Stimulated activated CD8-positive, alpha-beta memory T cell treated with anti-CD3 and anti-CD28 coated beads, Interleukin-2, amount 100 ng/mL, for 1 hour (primary cell): Measurements from ENCODE around the gene ITPKB.

Experiments
- DNase-seq, 2 donors: peaks; one replicate each; pipeline ENCODE4 v3.0.0-alpha.2; 2020; ENCODE audit warnings: low read depth in 2 of 2

ITPKB gene

GRCh38 chr1:226685196-226685820, 53.8 kb downstream of the ITPKB start:
- DNase-seq, result no peak

- no peak for DNase-seq
Observed at GRCh38 chr1:226684026-226684425, 55.1 kb downstream of the ITPKB start.

GRCh38 chr1:226682871-226683814, 55.9 kb downstream of the ITPKB start:
- no peak for DNase-seq

- DNase-seq, result no peak
Observed at GRCh38 chr1:226681652-226682493, 57.2 kb downstream of the ITPKB start.

GRCh38 chr1:226680653-226681052, 58.4 kb downstream of the ITPKB start:
- no peak for DNase-seq

DNA sequence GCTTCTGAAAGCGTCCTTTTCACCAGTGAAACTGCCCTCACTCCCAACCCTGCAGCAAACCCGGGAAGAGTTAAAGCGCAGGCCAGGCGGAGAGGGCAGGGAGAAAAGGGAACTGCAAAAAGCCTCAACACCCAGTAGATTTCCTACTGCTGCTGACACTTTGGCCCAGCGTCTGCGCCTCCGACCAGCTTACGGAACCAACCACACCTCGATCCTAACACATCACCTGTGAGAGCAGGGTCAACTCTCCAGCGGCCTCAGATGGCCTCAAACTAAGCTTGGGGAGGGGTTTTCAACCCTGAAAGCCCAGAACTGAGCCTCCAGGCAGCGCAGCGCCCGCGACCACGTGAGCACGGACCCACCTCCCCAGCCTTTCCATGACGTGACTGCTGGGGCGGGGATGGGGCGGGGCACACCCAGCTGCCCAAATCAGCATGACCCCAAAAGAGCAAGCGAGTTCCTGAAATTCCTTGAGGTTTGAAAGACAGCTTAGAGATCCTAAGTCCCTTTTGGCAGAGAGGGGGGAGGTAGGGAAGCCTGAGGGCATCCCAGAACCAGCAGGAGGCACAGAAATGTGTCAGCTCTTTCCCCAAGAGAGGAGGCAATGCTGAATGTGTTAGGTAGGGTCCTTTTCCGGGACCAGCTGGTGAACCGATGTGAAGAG, 59.1 kb downstream of the ITPKB start:
- peak; percentile 71 to 72 for DNase-seq

GRCh38 chr1:226679262-226679661, 59.8 kb downstream of the ITPKB start:
- DNase-seq, result no peak

- no peak for DNase-seq
Observed at GRCh38 chr1:226678701-226679100, 60.4 kb downstream of the ITPKB start.

DNA sequence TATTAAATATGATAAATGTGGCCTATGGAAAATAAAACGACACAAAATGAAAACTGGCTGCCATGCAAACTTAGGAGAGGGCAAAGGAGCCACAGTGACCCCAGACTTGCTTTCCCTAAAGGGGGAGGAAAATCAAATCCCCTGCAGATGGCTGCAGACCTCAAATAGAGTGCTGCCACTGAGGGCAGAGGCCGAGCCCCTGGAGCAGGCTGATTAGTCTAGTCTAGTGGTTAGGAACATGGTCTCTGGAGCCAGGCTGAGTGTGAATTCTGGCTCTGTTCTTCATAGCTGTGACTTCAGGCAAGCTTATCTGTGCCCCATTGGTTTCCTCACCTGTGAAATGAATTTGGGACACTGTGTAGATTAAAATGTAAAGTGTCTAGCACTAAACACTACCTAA, 60.8 kb downstream of the ITPKB start:
- DNase-seq, result no peak

- peak; percentile 50 to 59 for DNase-seq
Observed at GRCh38 chr1:226677027-226678020, 61.8 kb downstream of the ITPKB start.

- no peak for DNase-seq
Observed at GRCh38 chr1:226676381-226676780, 62.7 kb downstream of the ITPKB start.

DNA sequence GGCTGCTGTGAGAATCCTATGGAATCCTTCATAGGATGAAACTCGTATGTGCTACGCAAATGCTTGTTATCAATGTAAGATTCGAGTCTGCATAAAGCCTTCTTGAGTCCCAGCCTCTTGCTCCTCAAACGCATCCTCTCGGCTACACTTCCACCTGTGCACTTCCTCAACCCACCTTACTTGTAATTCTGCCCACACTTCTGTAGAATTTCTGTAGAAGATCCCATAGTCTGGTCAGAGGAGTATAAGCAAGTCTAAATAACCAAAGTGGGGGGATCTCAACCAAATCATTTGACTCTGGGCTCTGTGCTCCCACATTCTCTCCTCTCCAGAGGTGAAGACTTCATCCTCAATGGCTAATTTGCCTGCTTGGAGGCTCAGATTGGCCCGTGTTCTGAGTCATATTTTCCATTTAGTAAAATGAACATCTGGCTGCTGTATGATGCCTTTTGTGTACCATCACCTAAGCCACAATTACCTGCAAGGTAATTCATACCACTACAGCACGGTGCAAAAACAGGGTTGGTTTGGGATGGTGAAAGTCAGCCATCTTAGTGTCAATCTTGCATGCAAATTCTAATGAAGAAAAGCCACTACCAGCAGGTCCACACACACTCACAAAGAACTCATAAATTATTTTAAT, 63.2 kb downstream of the ITPKB start:
- DNase-seq, result no peak

GRCh38 chr1:226674892-226675714, 64.0 kb downstream of the ITPKB start:
- peak; percentile 52 to 69 for DNase-seq

- no peak for DNase-seq
Observed at GRCh38 chr1:226672339-226672762, 66.7 kb downstream of the ITPKB start.

DNA sequence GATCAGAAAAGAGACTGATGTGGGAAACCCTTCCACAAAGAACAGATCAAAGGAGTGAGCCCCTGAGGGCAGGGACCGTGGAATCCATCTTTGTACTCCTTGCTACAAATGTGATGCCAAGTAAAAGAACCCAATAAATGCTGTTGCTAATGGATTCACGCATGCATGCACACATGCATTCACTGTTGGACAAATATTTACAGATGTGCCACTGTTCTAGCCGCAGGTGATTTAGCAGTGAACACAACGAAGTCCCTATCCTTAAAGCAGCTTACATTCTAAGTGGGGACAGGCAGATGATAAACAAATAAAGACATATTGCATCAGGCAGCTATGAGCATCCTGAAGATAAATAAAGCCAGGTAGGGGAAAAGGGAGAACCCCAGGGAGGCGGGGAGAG, 67.8 kb downstream of the ITPKB start:
- no peak for DNase-seq

DNA sequence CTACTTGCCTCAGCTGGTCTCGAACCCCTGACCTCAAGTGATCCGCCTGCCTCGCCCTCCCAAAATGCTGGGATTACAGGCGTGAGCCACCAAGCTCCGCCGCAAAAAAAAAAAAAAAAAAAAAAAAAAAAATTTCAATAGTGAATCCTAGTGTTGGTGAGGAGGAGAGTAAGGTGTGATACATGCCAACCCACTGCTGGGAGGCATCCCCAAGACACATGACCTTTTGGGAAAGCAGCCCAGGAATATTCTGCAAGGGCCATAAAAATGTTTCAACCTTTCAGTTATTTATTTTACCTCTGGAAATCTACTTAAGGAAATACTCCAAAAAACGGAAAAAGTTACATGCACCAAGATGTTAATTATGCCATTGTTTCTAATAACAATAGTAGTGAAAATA, 69.0 kb downstream of the ITPKB start:
- no peak for DNase-seq

DNA sequence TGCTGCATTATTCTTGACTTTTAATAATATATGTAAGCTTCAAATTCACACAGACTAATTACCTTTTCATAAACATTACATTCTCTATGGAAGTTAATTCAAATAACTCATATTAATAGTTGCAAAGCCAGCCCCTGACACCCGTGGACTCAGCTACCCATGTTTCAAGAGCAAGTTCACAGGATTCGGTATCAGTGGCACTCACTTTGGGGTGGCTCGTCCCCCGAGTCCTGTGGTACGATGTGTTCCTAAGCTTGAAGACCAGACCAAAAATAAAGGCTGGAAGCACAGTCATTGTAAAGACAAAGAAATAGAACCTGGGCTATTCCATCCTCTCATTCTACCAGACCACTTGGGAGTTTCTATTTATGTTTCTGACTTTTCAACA, 70.9 kb downstream of the ITPKB start:
- no peak for DNase-seq

- DNase-seq, result no peak
Observed at GRCh38 chr1:226666692-226667091, 72.4 kb downstream of the ITPKB start.

- DNase-seq, result no peak
Observed at GRCh38 chr1:226666164-226666506, 72.9 kb downstream of the ITPKB start.
